Activated CD8-positive, alpha-beta memory T cell treated with anti-CD3 and anti-CD28 coated beads, Interleukin-2, amount 50 U/mL, for 48 hours (primary cell): Measurements from ENCODE around the gene NFIC.
"Not testable (repeated sequence)": the region's sequence is repeated elsewhere in the genome, so short reads cannot be mapped to it uniquely, and the experiment has no call there.

Experiments used
- DNase-seq: peaks from one replicate; pipeline ENCODE4 v3.0.0-alpha.2; 2020

Gene NFIC

GRCh38 chr19:3401004-3401768 is 34.8 kb downstream of the NFIC start:
- DNase-seq = no peak

DNA sequence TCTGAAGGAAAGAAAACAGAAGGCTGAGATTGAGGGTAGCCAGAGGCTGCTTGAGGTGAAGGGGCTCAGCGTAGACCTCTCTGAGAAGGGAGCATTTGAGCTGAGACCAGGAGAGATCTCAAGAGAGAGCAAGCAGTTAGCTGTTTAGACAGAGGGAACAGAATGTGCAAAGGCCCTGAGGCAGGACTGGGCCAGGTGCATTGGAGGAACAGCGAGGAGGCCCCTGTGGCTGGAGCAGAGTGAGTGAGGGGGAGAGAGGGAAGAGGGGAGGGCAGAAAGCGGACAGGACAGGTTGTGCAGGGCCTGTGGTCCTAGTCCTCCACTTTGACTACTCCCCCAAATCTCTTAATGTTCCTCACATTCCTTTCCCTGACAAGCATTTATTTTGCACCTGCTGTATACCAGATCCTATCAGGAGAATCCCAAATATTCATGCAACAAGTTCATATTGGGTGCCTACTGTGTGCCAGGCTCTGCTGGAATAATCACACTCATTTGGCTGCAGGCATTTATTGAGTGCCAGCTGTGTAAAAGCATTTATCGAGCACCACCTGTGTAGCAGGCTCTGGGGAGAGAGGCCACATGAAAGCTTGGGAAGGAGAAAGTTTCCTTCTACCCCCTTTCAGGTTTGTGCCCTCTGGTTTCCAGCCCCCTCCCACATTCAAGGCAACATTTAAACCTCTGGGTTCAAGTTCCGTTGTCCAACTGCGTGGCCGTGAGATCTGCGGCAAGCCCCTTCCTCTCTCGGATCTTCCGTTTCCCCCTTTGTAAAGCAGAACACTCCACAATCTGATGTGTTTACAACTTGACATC is 36.5 kb downstream of the NFIC start:
- DNase-seq = no peak

GRCh38 chr19:3403489-3404323 is 37.3 kb downstream of the NFIC start:
- no peak for DNase-seq

- no peak for DNase-seq
These were observed 38.2 kb downstream of the NFIC start for GRCh38 chr19:3404324-3405260.

GRCh38 chr19:3405261-3405653 is 38.9 kb downstream of the NFIC start:
- no peak for DNase-seq

DNA sequence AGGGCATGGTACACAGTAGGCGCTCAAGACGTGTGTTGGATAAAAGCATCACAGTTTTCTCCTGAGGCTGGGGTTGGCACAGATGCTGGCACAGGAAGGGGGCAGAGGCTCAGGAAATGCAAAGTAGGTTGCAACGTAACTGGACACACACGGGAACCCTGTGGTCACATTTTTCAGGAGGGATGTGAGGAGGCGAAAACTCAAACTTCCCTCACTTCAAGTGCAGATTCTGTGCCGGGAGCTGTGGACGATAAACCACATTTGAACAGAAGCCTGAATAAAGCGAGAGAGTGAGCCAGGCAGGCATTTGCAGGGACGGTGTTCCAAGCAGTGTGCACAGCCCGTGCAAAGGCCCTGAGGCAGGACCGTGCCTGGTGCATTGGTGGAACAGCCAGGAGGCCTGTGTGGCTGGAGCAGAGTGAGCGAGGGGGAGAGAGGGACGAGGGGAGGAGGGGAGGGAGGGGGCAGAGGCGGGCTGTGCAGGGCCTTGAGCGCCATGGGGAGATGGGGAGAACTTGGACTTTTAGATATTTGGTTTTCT is 40.3 kb downstream of the NFIC start:
- no peak for DNase-seq

DNA sequence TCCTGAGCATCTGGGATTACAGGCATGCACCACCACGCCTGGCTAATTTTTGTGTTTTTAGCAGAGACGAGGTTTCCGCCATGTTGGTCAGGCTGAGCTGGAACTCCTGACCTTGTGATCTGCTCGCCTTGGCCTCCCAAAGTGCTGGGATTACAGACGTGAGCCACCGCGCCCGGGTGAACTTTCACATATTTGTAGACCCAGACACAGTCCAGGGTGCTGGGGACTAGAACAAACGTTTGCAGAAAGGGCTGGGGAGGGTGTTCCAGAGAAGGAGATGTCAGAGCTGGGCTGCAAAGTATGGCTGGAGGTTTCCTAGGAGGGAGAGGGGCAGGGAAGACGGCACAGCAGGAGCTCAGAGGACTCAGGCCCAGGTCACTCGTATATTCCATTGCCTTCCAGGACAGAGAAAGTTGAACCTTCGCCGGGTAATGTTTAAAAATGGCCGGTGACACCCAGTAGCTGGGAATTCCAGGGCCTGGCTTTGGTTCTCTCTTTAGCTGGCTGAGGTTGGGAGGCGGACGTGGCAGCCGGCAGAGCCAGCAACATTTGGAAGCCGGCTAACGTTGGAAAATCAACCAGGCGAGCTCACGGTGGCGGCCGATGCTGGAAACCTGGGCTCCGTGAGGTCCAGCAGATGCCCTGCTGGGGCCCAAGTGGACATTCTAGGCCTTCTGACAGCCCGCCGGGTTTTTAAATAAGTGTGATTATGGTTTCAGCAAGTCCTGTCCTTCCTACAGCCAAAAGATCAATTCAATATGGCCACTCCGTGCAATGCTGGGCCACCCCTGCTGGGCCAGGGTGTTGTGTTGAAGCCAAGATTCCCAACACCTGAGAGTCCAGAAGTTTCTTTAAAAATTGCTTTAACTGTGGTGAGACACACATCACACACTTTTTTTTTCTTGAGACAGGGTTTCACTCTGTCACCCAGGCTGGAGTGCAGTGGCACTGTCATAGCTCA is 41.5 kb downstream of the NFIC start:
- no peak for DNase-seq

- no peak for DNase-seq
These were observed 42.6 kb downstream of the NFIC start for GRCh38 chr19:3408996-3409345.

DNA sequence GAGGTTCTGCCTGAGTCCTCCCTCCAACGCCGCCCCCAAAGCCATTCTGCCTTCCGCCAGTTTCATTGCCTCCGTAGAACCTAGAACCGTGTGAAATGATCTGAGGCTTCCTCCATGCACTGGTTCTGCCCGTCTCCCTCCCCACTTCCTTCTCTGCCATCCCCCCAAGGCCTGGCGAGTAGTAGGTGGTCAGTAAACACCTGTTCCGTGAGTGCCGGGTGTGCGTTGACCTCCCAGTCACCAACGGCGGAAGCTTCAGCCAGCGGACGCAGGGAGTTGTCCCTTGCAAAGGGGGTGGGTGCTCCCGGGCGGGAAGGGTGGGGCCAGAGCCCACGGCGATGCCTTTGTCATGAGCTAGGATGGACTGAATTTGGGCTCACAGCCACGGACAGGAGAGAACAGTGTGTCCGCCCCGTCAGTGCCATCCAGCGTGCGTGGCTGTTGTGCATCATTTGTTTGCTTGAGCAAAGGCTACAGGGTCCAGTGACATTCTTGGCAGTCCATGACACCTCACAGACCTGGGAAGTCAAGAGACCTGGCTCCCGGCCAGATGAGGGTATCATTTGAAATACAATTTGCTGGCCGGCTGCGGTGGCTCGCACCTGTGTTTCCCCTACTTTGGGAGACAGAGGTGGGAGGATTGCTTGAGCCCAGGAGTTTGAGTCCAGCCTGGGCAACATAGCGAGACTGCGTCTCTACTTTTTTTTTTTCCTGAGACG is 43.1 kb downstream of the NFIC start:
- no peak for DNase-seq

DNA sequence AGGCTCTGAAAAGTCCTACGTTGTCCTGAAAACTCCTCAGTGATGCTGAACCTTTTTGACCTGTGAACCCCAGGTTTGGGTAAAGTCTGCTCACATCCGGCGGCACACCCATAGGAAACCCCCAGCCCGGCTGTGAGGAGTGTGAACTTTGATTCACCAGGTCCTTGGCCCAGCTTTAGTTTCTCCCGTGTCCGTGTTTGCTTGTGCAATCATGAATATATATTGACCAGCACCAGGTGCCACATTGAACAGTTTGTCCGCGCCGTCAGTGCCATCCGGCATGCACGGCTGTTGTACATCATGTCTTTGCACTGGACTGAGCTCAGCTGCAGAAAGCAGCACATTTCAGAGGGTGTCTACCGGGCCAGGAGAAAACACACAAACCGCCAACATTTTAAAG is 45.3 kb downstream of the NFIC start:
- no peak for DNase-seq

DNA sequence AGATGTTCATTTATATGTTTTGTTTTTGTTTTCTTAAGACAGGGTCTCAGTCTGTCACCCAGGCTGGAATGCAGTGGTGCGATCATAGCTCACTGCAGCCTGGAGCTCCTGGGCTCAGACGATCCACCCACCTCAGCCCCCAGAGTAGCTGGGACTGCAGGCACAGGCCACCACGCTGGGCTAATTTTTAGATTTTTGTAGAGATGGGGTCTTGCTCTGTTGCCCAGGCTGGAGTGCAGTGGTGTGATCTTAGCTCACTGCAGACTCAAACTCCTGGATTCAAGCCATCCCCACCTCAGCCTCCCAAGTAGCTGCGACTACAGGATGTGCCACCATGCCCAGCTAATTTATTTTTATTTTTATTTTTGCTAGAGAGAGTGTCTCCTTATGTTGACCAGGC is 45.7 kb downstream of the NFIC start:
- no peak for DNase-seq

DNA sequence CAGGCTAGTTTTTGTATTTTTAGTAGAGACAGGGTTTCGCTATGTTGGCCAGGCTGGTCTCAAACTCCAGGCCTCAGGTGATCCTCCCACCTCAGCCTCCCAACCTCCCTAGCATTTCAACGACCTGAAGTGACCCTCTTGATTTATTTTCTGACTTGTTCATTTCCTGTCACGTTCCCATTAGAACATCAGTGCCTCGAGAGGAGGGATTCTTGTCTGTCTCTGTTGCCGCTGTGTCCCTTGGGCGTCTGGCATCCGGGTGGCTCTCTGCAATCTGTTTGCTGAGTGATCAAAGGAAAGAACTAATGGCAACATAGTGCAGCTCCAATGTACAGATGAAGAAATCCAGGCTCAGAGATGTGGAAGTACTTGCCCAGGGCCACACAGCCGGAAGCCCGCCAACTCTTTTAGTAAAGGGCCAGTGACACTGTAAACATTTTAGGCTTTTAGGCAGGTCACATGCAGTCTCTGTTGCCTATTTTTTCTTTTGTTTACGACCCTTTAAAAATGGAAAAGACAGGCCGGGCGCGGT is 47.5 kb downstream of the NFIC start:
- no peak for DNase-seq

GRCh38 chr19:3415695-3416094 is 49.3 kb downstream of the NFIC start:
- no peak for DNase-seq

DNA sequence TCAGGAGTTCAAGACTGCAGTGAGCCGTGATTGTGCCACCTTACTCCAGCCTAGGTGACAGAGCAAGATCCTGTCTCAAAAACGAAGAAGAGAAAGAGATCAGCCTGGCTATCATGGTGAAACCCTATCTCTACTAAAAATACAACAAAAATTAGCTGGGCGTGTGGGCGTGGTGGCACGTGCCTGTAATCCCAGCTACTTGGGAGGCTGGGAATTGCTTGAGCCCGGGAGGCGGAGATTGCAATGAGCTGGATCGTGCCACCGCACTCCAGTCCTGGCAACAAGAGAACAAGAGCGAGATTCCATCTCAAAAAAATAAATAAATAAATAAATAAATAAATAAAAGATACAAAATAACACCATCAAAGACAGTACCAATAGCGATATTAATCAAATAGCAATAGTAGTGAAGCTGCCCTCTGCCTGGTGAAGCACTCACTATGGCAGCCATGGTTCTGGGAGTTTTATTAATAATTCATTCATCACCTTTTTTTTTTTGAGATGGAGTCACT is 53.9 kb downstream of the NFIC start:
- no peak for DNase-seq

DNA sequence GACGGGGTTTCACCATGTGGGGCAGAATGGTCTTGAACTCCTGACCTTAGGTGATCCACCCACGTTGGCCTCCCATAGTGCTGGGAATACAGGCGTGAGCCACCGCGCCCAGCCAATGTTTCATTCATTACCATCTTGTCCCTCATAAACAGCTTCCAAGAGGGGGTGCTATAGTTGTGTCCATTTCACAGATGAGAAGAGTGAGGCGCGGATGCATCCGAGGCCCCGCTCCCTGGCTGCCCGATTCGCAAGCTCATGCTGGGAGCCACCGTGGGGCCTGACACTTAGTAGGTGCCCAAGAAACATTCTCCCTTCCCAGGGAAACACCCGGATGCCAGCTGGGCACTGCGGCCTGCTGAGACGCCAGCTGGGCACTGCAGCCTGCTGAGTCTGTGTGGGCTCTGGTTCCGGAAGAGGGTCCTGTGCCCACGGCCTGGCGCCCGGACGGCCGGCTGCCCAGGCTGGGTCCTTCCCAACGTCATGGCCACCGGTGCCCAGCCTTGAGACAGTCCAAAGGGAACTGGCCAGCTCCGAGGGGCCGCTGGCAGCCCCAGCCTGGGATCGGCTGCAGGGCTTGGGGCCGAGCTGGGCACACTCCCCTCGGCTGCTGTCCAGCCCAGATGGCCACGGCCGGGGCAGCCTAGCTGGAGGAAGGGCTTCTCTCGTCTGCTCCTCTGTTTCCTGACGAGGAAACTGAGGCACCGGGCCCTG is 54.7 kb downstream of the NFIC start:
- DNase-seq = no peak

- DNase-seq = not testable (repeated sequence)
These were observed 55.3 kb downstream of the NFIC start for GRCh38 chr19:3421656-3422055.

DNA sequence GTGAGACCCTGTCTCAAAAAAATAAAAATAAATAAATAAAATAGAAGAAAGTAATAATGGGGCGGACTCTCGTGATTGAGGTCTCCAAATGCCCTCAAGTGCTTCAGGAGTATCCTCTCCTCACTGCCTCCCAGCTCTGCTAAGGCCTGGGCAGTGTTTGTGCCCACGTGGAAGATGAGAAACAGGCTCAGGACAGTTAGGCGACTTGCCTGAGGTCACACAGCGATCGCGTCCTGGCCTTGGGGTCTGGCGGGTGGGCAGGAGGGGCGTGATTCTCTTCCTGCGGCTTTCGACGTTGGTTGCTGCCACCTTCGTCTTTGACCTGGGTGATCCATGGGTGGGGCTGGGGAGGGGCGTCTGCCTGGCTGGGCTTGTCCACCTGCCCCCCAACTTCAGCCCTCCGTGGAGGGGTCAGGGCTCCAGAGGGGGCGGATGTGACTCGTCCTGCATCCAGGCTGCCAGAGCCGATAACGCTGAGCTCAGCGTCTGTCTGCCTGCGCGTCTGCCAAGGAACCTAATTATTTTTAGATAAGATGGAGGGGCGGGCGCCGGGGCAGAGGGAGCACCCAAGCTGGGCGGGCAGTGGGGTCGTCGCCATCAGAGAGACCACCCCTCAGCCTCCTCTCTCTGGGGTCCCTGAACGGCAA is 56.9 kb downstream of the NFIC start:
- no peak for DNase-seq

- no peak for DNase-seq
These were observed 60.0 kb downstream of the NFIC start for GRCh38 chr19:3426433-3426832.

- DNase-seq = not testable (repeated sequence)
These were observed 63.9 kb downstream of the NFIC start for GRCh38 chr19:3430366-3430680.
